ENCODE results near the gene HSF4. TPM values are rescaled to one million over a fixed set of nuclear protein-coding genes. Genes with fewer than 3 reads are reported as not detected.

HSF4 gene
- total and polyA plus RNA-seq, 2 of the 4 experiments (the other 2 are of a cell fraction), result 0.54 to 7.5 TPM

GRCh38 chr16:67129422-67129821, 35.1 kb upstream of the HSF4 start:
- BruUV-seq (replicated peaks), result no TSS peak
- POLR2A ChIA-PET (ENCODE audit: unreplicated experiment), result no interaction called here
- Histone ChIP-seq H3K56ac (ENCODE audit: extremely low read depth, insufficient read depth, low read length) (no peak overlapping the region), H2AK5ac (ENCODE audit: low read depth, low read length) (no peak overlapping the region), H3K36me3 (ENCODE audit: control insufficient read depth, insufficient read depth, low read length) (peaks cover 29% of the 10 kb centered on the region), H3K27me3 (ENCODE audit: control insufficient read depth, insufficient read depth, low read length) (no peaks in the 10 kb centered on the region), H3K4ac (ENCODE audit: low read depth, low read length) (no peak overlapping the region), H3K27ac (ENCODE audit: insufficient read depth, low read length) (no peak overlapping the region), H3K4me3 (ENCODE audit: insufficient read depth, low read depth, low read length) (no peak overlapping the region), H3K14ac (replicated peaks; ENCODE audit: low read depth, low read length) (no peak overlapping the region), H2BK5ac (ENCODE audit: low read depth, low read length, poor library complexity, severe bottlenecking) (no peak overlapping the region), H2AFZ (replicated peaks; ENCODE audit: low read length, poor library complexity) (no peak overlapping the region), H3K18ac (ENCODE audit: low read depth, low read length) (no peak overlapping the region), H4K91ac (ENCODE audit: insufficient read depth, low read depth, low read length) (no peak overlapping the region), H3K9ac (ENCODE audit: low read depth, low read length) (no peak overlapping the region), H2AK9ac (replicated peaks; ENCODE audit: low read depth, low read length, poor library complexity) (no peak overlapping the region), H3K79me1 (ENCODE audit: low read depth in 1 of 2, low read length in 2 of 2) (peaks cover 6 to 19% of the 10 kb centered on the region in 2 experiments; a peak in 3 of 4 replicates), H3K23ac (ENCODE audit: low read depth, low read length) (no peak overlapping the region), H3K4me2 (ENCODE audit: low read depth, low read length) (no peak overlapping the region), H3K4me1 (ENCODE audit: control insufficient read depth, insufficient read depth, low read length) (no peaks in the 10 kb centered on the region), H3K9me3 (ENCODE audit: control insufficient read depth, insufficient read depth, low read length) (no peaks in the 10 kb centered on the region), H4K8ac (ENCODE audit: low read depth in 2 of 2, low read length in 2 of 2) (no peak overlapping the region), H2BK20ac (ENCODE audit: low read depth, low read length) (no peak overlapping the region), H4K20me1 (ENCODE audit: insufficient read depth, low read length) (no peaks in the 10 kb centered on the region), H4K5ac (ENCODE audit: low read depth, low read length) (no peak overlapping the region), H2BK120ac (ENCODE audit: low read depth, low read length) (no peak overlapping the region), H2BK15ac (ENCODE audit: low read depth, low read length) (no peak overlapping the region), H3K9me1 (ENCODE audit: insufficient read depth, low read length) (peaks cover 11% of the 10 kb centered on the region)
- TF ChIP-seq MAZ (IDR thresholded peaks at IDR 0.05; ENCODE audit: borderline replicate concordance, low read depth, low read length) (no peak), BHLHE40 (IDR thresholded peaks at IDR 0.05; ENCODE audit: low read depth, low read length) (no peak)
- in situ Hi-C loops (cut with MboI; ENCODE audit: low sequenced_read_pairs), result no loop called here
- dilution Hi-C loops (cut with HindIII; ENCODE audit: low sequenced_read_pairs, unreplicated experiment), result no loop called here
- ATAC-seq (ENCODE audit: low read depth) (no peak), DNase-seq (no peak)
- CTCF ChIA-PET, result no interaction called here
- 100% methylated on average over 1 of the region's 3 CpGs; no CpG with 5 or more reads in 1 of the 2 experiments for WGBS, 2 experiments (ENCODE audit: extremely low coverage in 2 of 2, insufficient read length in 1 of 2)
- intact Hi-C loops (cut with micrococcal nuclease), result no loop called here
